GM12872 (cell line): ENCODE data around the gene KCNH8.

Experiments used
- CTCF ChIP-seq: IDR thresholded peaks from 3 replicates; pipeline ENCODE4 v1.5.1; 2011; ENCODE audit warnings: low read depth, mild to moderate bottlenecking, low read length, moderate library complexity; ENCODE audit not compliant: insufficient read depth

Gene KCNH8

GRCh38 chr3:19147905-19148767 lies at the start of gene KCNH8:
KCNH8 (plus strand) TSS chr3:19148510; CDS start chr3:19148720, 210 bp downstream.
- no peak for TF ChIP-seq CTCF

GRCh38 chr3:19103510-19103909 lies 44.8 kb upstream of the KCNH8 start:
- TF ChIP-seq CTCF: no peak

- no peak for TF ChIP-seq CTCF
These were observed 43.9 kb upstream of the KCNH8 start for GRCh38 chr3:19104459-19104858.

GRCh38 chr3:19105826-19106225 lies 42.5 kb upstream of the KCNH8 start:
- TF ChIP-seq CTCF: no peak

GRCh38 chr3:19106307-19106706 lies 42.0 kb upstream of the KCNH8 start:
- no peak for TF ChIP-seq CTCF

- no peak for TF ChIP-seq CTCF
These were observed 40.6 kb upstream of the KCNH8 start for GRCh38 chr3:19107719-19108118.

- no peak for TF ChIP-seq CTCF
These were observed 37.9 kb upstream of the KCNH8 start for GRCh38 chr3:19110335-19110895.
